Keratinocyte (primary cell): ENCODE measurements around the gene FAF2. TPM values are rescaled to one million over a fixed set of nuclear protein-coding genes. Genes with fewer than 3 reads are reported as not detected.
"Not testable (repeated sequence)": the region's sequence is repeated elsewhere in the genome, so short reads cannot be mapped to it uniquely, and the experiment has no call there.

Source experiments
- DNase-seq: peaks from one replicate; pipeline ENCODE4 v3.0.0-alpha.2; 2011; ENCODE audit warnings: low read depth, missing footprints, low spot score
- FAIRE-seq: peaks from 2 replicates; lab custom pipeline; 2011; peaks lifted over from hg19 to GRCh38; lab: Jason Lieb, UNC
- H2AFZ ChIP-seq: 2 replicates; pipeline ENCODE4 v1.6.0; 2012; ENCODE audit warnings: low read length, control low read depth, inconsistent platforms; ENCODE audit not compliant: control insufficient read depth
- H3K27ac ChIP-seq: 2 replicates; pipeline ENCODE4 v1.5.1; 2011; ENCODE audit warnings: low read length; ENCODE audit not compliant: control insufficient read depth, insufficient read depth
- H3K27me3 ChIP-seq: 3 replicates; pipeline ENCODE4 v1.6.0; 2011; ENCODE audit warnings: low read length; ENCODE audit not compliant: control insufficient read depth, insufficient read depth; ENCODE audit errors: extremely low read depth
- H3K36me3 ChIP-seq, 2 experiments: 2 replicates in 1 of 2; 3 replicates in 1 of 2; pipeline ENCODE4 v1.5.1; 2011; ENCODE audit warnings: low read length in 2 of 2, mild to moderate bottlenecking in 1 of 2; ENCODE audit not compliant: control insufficient read depth in 2 of 2, insufficient read depth in 2 of 2; ENCODE audit errors: extremely low read depth in 1 of 2
- H3K4me1 ChIP-seq: 3 replicates; pipeline ENCODE4 v1.5.1; 2011; ENCODE audit warnings: low read length; ENCODE audit not compliant: control insufficient read depth, insufficient read depth; ENCODE audit errors: extremely low read depth
- H3K4me2 ChIP-seq: 3 replicates; pipeline ENCODE4 v1.6.0; 2011; ENCODE audit warnings: low read depth, low read length; ENCODE audit not compliant: control insufficient read depth, insufficient read depth; ENCODE audit errors: extremely low read depth
- H3K4me3 ChIP-seq, 3 experiments: fragments of 200-600 bp in 1 of 3; sonication (generic) in 1 of 3; 2 replicates in 2 of 3; 3 replicates in 1 of 3; pipeline ENCODE4 v1.5.1; 2011 to 2016; ENCODE audit warnings: low read length in 3 of 3, mild to moderate bottlenecking in 3 of 3, control low read depth in 2 of 3, inconsistent platforms in 1 of 3, low read depth in 1 of 3, mixed read lengths in 1 of 3, mixed run types in 1 of 3, moderate library complexity in 1 of 3; ENCODE audit not compliant: control insufficient read depth in 2 of 3, insufficient read depth in 2 of 3; ENCODE audit errors: extremely low read depth in 1 of 3
- H3K79me2 ChIP-seq: 2 replicates; pipeline ENCODE4 v1.6.0; 2012; ENCODE audit warnings: low read length; ENCODE audit not compliant: control insufficient read depth, insufficient read depth
- H3K9ac ChIP-seq: 3 replicates; pipeline ENCODE4 v1.6.0; 2011; ENCODE audit warnings: low read length; ENCODE audit not compliant: control insufficient read depth, insufficient read depth; ENCODE audit errors: extremely low read depth
- H3K9me1 ChIP-seq: 3 replicates; pipeline ENCODE4 v1.6.0; 2011; ENCODE audit warnings: low read length; ENCODE audit not compliant: control insufficient read depth, insufficient read depth; ENCODE audit errors: extremely low read depth
- H3K9me3 ChIP-seq: 2 replicates; pipeline ENCODE4 v1.5.1; 2012; ENCODE audit warnings: low read depth, low read length; ENCODE audit not compliant: control insufficient read depth
- H4K20me1 ChIP-seq: 3 replicates; pipeline ENCODE4 v1.6.0; 2011; ENCODE audit warnings: low read length; ENCODE audit not compliant: control insufficient read depth, insufficient read depth; ENCODE audit errors: extremely low read depth
- CTCF ChIP-seq, 3 experiments: IDR thresholded peaks in 1 of 3; conservative IDR thresholded peaks in 1 of 3; optimal IDR thresholded peaks in 1 of 3; 2 replicates in 2 of 3; 3 replicates in 1 of 3; pipeline versions ENCODE3 to v1.5.1; 2011; ENCODE audit warnings: low read length in 3 of 3, mild to moderate bottlenecking in 3 of 3, moderate library complexity in 2 of 3, control low read depth in 1 of 3, inconsistent platforms in 1 of 3; ENCODE audit not compliant: insufficient read depth in 2 of 3; ENCODE audit errors: extremely low read depth in 1 of 3
- EZH2 ChIP-seq: IDR thresholded peaks from one replicate; pipeline ENCODE4 v1.6.1; 2012; ENCODE audit warnings: inconsistent platforms, mild to moderate bottlenecking, low read length, moderate library complexity
- dilution Hi-C: fragments of 300-500 bp; cut with MboI; formaldehyde crosslinking; loops from one replicate; pipeline ENCODE4 v1.7.0; 2020; ENCODE audit warnings: low sequenced_read_pairs; ENCODE audit not compliant: extremely low pct_ligation_motif_present
- polyA plus RNA-seq, 5 experiments: library from polyadenylated mRNA; depleted of rRNA in 3 of 5; stranded (reverse) in 3 of 5; stranded (forward) in 1 of 5; unstranded in 1 of 5; fragments of >200 nt; gene quantifications; 1 replicate in 1 of 5; 2 replicates in 3 of 5; 3 replicates in 1 of 5; pipeline versions ENCODE4 v1.2.1 to v1.2.3, GENCODE V29; 2011 to 2012; ENCODE audit warnings: missing spikeins in 2 of 5, low read depth in 1 of 5, low replicate concordance in 1 of 5

The FAF2 gene
- polyA plus RNA-seq, 1 donor (not counting 4 experiments of a cell fraction or from before 2014, with no cell fraction given) = 52.9 TPM

DNA sequence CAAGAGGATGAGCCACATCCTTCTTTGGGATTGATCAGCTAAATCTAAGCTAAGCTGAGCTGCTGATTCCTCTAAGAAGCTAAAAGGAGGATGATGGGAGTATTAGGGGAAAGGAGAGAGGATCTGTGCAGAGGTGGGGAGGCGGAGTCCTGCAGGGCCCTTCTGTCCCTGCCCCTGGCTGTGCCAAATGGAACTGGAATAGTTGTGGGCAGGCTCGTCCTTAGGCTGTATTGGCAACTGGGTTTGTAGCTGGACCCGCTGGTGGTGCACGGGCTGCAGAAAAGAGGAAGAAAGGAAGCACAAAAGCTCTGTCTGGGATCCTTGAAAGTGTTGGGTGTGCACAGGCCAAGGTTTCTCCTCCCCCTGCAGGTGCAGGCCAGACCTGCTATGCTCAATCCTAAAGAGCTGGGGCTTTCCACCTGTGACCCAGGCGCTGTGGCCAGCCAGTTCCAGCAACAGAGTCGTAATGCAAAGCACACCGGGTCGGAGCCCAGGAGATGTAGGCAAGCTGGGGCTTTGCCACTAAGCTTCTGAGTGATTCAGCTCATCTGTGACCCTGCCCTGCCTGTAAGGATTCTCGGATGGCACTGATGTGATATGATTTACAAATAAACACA, 41.6 kb upstream of the FAF2 start:
- H3K4me3 ChIP-seq = no peak overlapping the region
- FAIRE-seq (no peak), DNase-seq (no peak)
- H3K27me3 ChIP-seq = no peaks in the 10 kb centered on the region
- no peak overlapping the region for H3K27ac ChIP-seq
- no peak overlapping the region for H2AFZ ChIP-seq
- no peak overlapping the region for H3K9ac ChIP-seq
- peaks cover 35% of the 10 kb centered on the region for H3K4me1 ChIP-seq
- dilution Hi-C loops = no loop called here
- TF ChIP-seq EZH2 = no peak
- TF ChIP-seq CTCF (optimal IDR thresholded peaks at IDR 0.05 in 1 of 3, IDR thresholded peaks at IDR 0.05 in 1 of 3, conservative IDR thresholded peaks at IDR 0.05 in 1 of 3; ENCODE audit: extremely low read depth in 1 of 3, insufficient read depth in 2 of 3, low read length in 3 of 3) = no peak
- peaks cover 34 to 35% of the 10 kb centered on the region in 2 experiments for H3K36me3 ChIP-seq
- H3K9me3 ChIP-seq = no peaks in the 10 kb centered on the region
- peaks cover 11% of the 10 kb centered on the region for H4K20me1 ChIP-seq
- H3K79me2 ChIP-seq = peaks cover 69% of the 10 kb centered on the region
- no peaks in the 10 kb centered on the region for H3K9me1 ChIP-seq
- no peak overlapping the region for H3K4me2 ChIP-seq

GRCh38 chr5:176407456-176408251, 40.5 kb upstream of the FAF2 start:
- dilution Hi-C loops = no loop called here
- H3K27ac ChIP-seq = no peak overlapping the region
- H3K9ac ChIP-seq = no peak overlapping the region
- peaks cover 34 to 36% of the 10 kb centered on the region in 2 experiments for H3K36me3 ChIP-seq
- DNase-seq = no peak
- H3K79me2 ChIP-seq = peaks cover 66% of the 10 kb centered on the region
- H3K4me3 ChIP-seq = no peak overlapping the region
- H2AFZ ChIP-seq = no peak overlapping the region
- no peak for FAIRE-seq
- H3K9me3 ChIP-seq = no peaks in the 10 kb centered on the region
- no peak for TF ChIP-seq CTCF (optimal IDR thresholded peaks at IDR 0.05 in 1 of 3, IDR thresholded peaks at IDR 0.05 in 1 of 3, conservative IDR thresholded peaks at IDR 0.05 in 1 of 3; ENCODE audit: extremely low read depth in 1 of 3, insufficient read depth in 2 of 3, low read length in 3 of 3)
- TF ChIP-seq EZH2 = no peak
- H3K4me1 ChIP-seq = peaks cover 36% of the 10 kb centered on the region
- H3K27me3 ChIP-seq = no peaks in the 10 kb centered on the region
- H3K4me2 ChIP-seq = no peak overlapping the region
- H4K20me1 ChIP-seq = peaks cover 11% of the 10 kb centered on the region
- no peaks in the 10 kb centered on the region for H3K9me1 ChIP-seq

- H3K27me3 ChIP-seq, dilution Hi-C loops, FAIRE-seq, H3K9me1 ChIP-seq, H3K27ac ChIP-seq, H3K9ac ChIP-seq, H3K9me3 ChIP-seq, H2AFZ ChIP-seq, H3K4me2 ChIP-seq, DNase-seq, H3K4me3 ChIP-seq: not testable (repeated sequence)
- Histone ChIP-seq H4K20me1 (peaks cover 11% of the 10 kb centered on the region), H3K79me2 (peaks cover 68% of the 10 kb centered on the region), H3K4me1 (peaks cover 38% of the 10 kb centered on the region), H3K36me3 (peaks cover 33 to 36% of the 10 kb centered on the region in 2 experiments)
These were observed 40.0 kb upstream of the FAF2 start for GRCh38 chr5:176408252-176408573.
